SK-N-SH treated with all-trans-retinoic acid at 6 μM for 48 hours (cell line): ENCODE data around the gene TTC7B.
"Not testable (repeated sequence)": the region's sequence is repeated elsewhere in the genome, so short reads cannot be mapped to it uniquely, and the experiment has no call there.

Source experiments
- ATAC-seq: fragments of 200-7000 bp; cut with Tn5 transposase; 3 replicates; pipeline ENCODE4 v1.9.1; 2020; ENCODE audit warnings: mild to moderate bottlenecking, moderate library complexity
- ARNTL ChIP-seq: fragments of 450-650 bp; formaldehyde crosslinking; IDR thresholded peaks from 2 replicates; pipeline ENCODE4 v1.5.0; 2020; ENCODE audit warnings: low read depth, mild to moderate bottlenecking, moderate library complexity, borderline replicate concordance
- BACH2 ChIP-seq: fragments of 250-450 bp; sonication (Bioruptor Pico); IDR thresholded peaks from 2 replicates; pipeline ENCODE4 v1.9.0; 2021; ENCODE audit warnings: mild to moderate bottlenecking, borderline replicate concordance
- CREB5 ChIP-seq: fragments of 250-450 bp; sonication (Bioruptor Pico); IDR thresholded peaks from 2 replicates; pipeline ENCODE4 v1.5.1; 2020; ENCODE audit warnings: low read depth, mild to moderate bottlenecking, moderate library complexity
- CSRNP3 ChIP-seq: fragments of 250-450 bp; sonication (Bioruptor Pico); IDR thresholded peaks from 2 replicates; pipeline ENCODE4 v1.5.1; 2021; ENCODE audit warnings: mild to moderate bottlenecking, moderate library complexity
- ISL1 ChIP-seq: fragments of 250-450 bp; sonication (Bioruptor Pico); IDR thresholded peaks from 2 replicates; pipeline ENCODE4 v2.1.2; 2022; ENCODE audit warnings: mild to moderate bottlenecking, moderate library complexity
- OSR1 ChIP-seq: fragments of 250-450 bp; sonication (Bioruptor Pico); IDR thresholded peaks from 2 replicates; pipeline ENCODE4 v1.8.0; 2022; ENCODE audit warnings: moderate library complexity, mild to moderate bottlenecking, inconsistent platforms
- POU6F1 ChIP-seq: fragments of 250-450 bp; sonication (Bioruptor Pico); IDR thresholded peaks from 2 replicates; pipeline ENCODE4 v1.8.0; 2021; ENCODE audit warnings: low read depth, mild to moderate bottlenecking, moderate library complexity, borderline replicate concordance
- PPARA ChIP-seq: fragments of 250-450 bp; sonication (Bioruptor Pico); IDR thresholded peaks from 2 replicates; pipeline ENCODE4 v1.5.0; 2020; ENCODE audit warnings: mild to moderate bottlenecking, borderline replicate concordance
- RARB ChIP-seq: fragments of 250-450 bp; sonication (Bioruptor Pico); IDR thresholded peaks from 2 replicates; pipeline ENCODE4 v1.8.0; 2021; ENCODE audit warnings: mild to moderate bottlenecking, moderate library complexity
- TOX ChIP-seq: fragments of 250-450 bp; sonication (Bioruptor Pico); IDR thresholded peaks from 2 replicates; pipeline ENCODE4 v1.8.0; 2021; ENCODE audit warnings: mild to moderate bottlenecking, moderate library complexity, borderline replicate concordance
- TSHZ2 ChIP-seq: fragments of 250-450 bp; sonication (Bioruptor Pico); IDR thresholded peaks from 2 replicates; pipeline ENCODE4 v1.5.0; 2020; ENCODE audit warnings: mild to moderate bottlenecking, moderate library complexity
- ZC3H10 ChIP-seq: fragments of 250-450 bp; sonication (Bioruptor Pico); IDR thresholded peaks from 2 replicates; pipeline ENCODE4 v1.5.1; 2021; ENCODE audit warnings: mild to moderate bottlenecking, moderate library complexity
- ZFP3 ChIP-seq: fragments of 250-450 bp; sonication (Bioruptor Pico); IDR thresholded peaks from 2 replicates; pipeline ENCODE4 v1.5.0; 2020; ENCODE audit warnings: mild to moderate bottlenecking, moderate library complexity
- ZFP30 ChIP-seq: fragments of 450-650 bp; formaldehyde crosslinking; IDR thresholded peaks from 2 replicates; pipeline ENCODE4 v1.5.0; 2022; ENCODE audit warnings: mild to moderate bottlenecking, moderate library complexity
- ZNF70 ChIP-seq: fragments of 450-650 bp; formaldehyde crosslinking; IDR thresholded peaks from 2 replicates; pipeline ENCODE4 v1.5.0; 2020; ENCODE audit warnings: mild to moderate bottlenecking, moderate library complexity

TTC7B gene

GRCh38 chr14:90530523-90530922 is 285.7 kb downstream of the TTC7B start (continued):
- TF ChIP-seq TSHZ2 (no peak), CSRNP3 (no peak)

GRCh38 chr14:90527978-90528377 is 288.3 kb downstream of the TTC7B start:
- ATAC-seq, result no peak
- TF ChIP-seq ARNTL (CRISPR knock-in tag) (no peak), TSHZ2 (no peak), POU6F1 (CRISPR knock-in tag) (no peak), ISL1 (CRISPR knock-in tag) (no peak), TOX (CRISPR knock-in tag) (no peak), PPARA (CRISPR knock-in tag) (no peak), ZFP3 (CRISPR knock-in tag) (no peak), BACH2 (no peak), ZC3H10 (CRISPR knock-in tag) (no peak), ZNF70 (no peak), CSRNP3 (no peak), RARB (no peak), OSR1 (CRISPR knock-in tag) (no peak), CREB5 (CRISPR knock-in tag) (no peak), ZFP30 (CRISPR knock-in tag) (no peak)
- TF ChIP-seq, all 23 proteins: peak for 0

GRCh38 chr14:90526536-90526935 is 289.7 kb downstream of the TTC7B start:
- ATAC-seq, result not testable (repeated sequence)

- not testable (repeated sequence) for ATAC-seq
These were observed 290.7 kb downstream of the TTC7B start for GRCh38 chr14:90525353-90526028.
